GM18508 (cell line): ENCODE data around the gene AGXT.

ENCODE experiments used
- ATAC-seq: cut with Tn5 transposase; IDR thresholded peaks from one replicate; pipeline ENCODE4 v1.9.1; 2021; ENCODE audit warnings: moderate number of reproducible peaks; ENCODE audit not compliant: insufficient read depth, unreplicated experiment

AGXT gene

GRCh38 chr2:240868286-240869108, at the start of gene AGXT:
AGXT (plus strand) TSS chr2:240868824; CDS start chr2:240868866, 42 bp downstream.
- no peak for ATAC-seq

GRCh38 chr2:240819126-240819857, 49.3 kb upstream of the AGXT start:
- no peak for ATAC-seq

GRCh38 chr2:240819858-240820606, 48.6 kb upstream of the AGXT start, which contains the start of gene KIF1A:
KIF1A (minus strand) TSS chr2:240820219; CDS start chr2:240797752, 22,467 bp downstream.
- no peak for ATAC-seq

GRCh38 chr2:240820607-240821428, 47.8 kb upstream of the AGXT start:
- no peak for ATAC-seq

GRCh38 chr2:240821429-240821778, 47.2 kb upstream of the AGXT start:
- no peak for ATAC-seq

GRCh38 chr2:240822280-240822847, 46.3 kb upstream of the AGXT start:
- ATAC-seq = no peak

GRCh38 chr2:240823449-240824336, 44.9 kb upstream of the AGXT start:
- ATAC-seq = no peak

GRCh38 chr2:240825476-240825875, 43.1 kb upstream of the AGXT start:
- ATAC-seq = no peak

- no peak for ATAC-seq
These were observed 36.9 kb upstream of the AGXT start for GRCh38 chr2:240831594-240832204.

GRCh38 chr2:240832205-240832727, 36.4 kb upstream of the AGXT start:
- no peak for ATAC-seq

GRCh38 chr2:240832921-240833494, 35.6 kb upstream of the AGXT start:
- ATAC-seq = no peak

GRCh38 chr2:240833724-240834285, 34.8 kb upstream of the AGXT start:
- no peak for ATAC-seq

- ATAC-seq = no peak
These were observed 34.1 kb upstream of the AGXT start for GRCh38 chr2:240834377-240834975.

GRCh38 chr2:240835528-240835927, 33.1 kb upstream of the AGXT start:
- ATAC-seq = no peak

GRCh38 chr2:240836781-240837467, 31.7 kb upstream of the AGXT start:
- no peak for ATAC-seq

GRCh38 chr2:240837621-240838020, 31.0 kb upstream of the AGXT start:
- ATAC-seq = no peak
